Forelimb muscle (tissue), 1 donor: ENCODE measurements around the gene CD302. TPM values are rescaled to one million over a fixed set of nuclear protein-coding genes. Genes with fewer than 3 reads are reported as not detected.
"Not testable (repeated sequence)": the region's sequence is repeated elsewhere in the genome, so short reads cannot be mapped to it uniquely, and the experiment has no call there.

Experiments used
- DNase-seq: peaks from one replicate; pipeline ENCODE4 v3.0.0-alpha.2; 2013; ENCODE audit warnings: low read depth
- polyA plus RNA-seq: library from polyadenylated mRNA; unstranded; fragments of 120-200 nt; gene quantifications from one replicate; pipeline ENCODE4 v1.2.1, GENCODE V29; 2013; ENCODE audit not compliant: insufficient read length

Gene CD302
- polyA plus RNA-seq, 1 donor: 13.5 TPM

- no peak for DNase-seq
Measured at GRCh38 chr2:159793326-159793725, 4.7 kb downstream of the CD302 start.

GRCh38 chr2:159792599-159792998, 5.4 kb downstream of the CD302 start:
- DNase-seq: no peak

GRCh38 chr2:159792036-159792435, 6.0 kb downstream of the CD302 start:
- no peak for DNase-seq

GRCh38 chr2:159790323-159790722, 7.7 kb downstream of the CD302 start:
- DNase-seq: no peak

GRCh38 chr2:159788253-159788652, 9.8 kb downstream of the CD302 start:
- no peak for DNase-seq

- DNase-seq: not testable (repeated sequence)
Measured at GRCh38 chr2:159787647-159788046, 10.4 kb downstream of the CD302 start.

- no peak for DNase-seq
Measured at GRCh38 chr2:159786938-159787337, 11.1 kb downstream of the CD302 start.

- no peak for DNase-seq
Measured at GRCh38 chr2:159785195-159785594, 12.8 kb downstream of the CD302 start.

GRCh38 chr2:159784744-159785143, 13.3 kb downstream of the CD302 start:
- DNase-seq: not testable (repeated sequence)

GRCh38 chr2:159783556-159783955, 14.5 kb downstream of the CD302 start:
- no peak for DNase-seq

- no peak for DNase-seq
Measured at GRCh38 chr2:159776321-159776720, 21.7 kb downstream of the CD302 start.

GRCh38 chr2:159775021-159775420, 23.0 kb downstream of the CD302 start:
- DNase-seq: no peak

GRCh38 chr2:159774370-159774990, 23.5 kb downstream of the CD302 start:
- DNase-seq: no peak

GRCh38 chr2:159773886-159774285, 24.1 kb downstream of the CD302 start:
- DNase-seq: no peak

- DNase-seq: no peak
Measured at GRCh38 chr2:159773426-159773825, 24.6 kb downstream of the CD302 start.

- DNase-seq: no peak
Measured at GRCh38 chr2:159769147-159769546, 28.9 kb downstream of the CD302 start.

- no peak for DNase-seq
Measured at GRCh38 chr2:159762075-159762474, 35.9 kb downstream of the CD302 start.

- no peak for DNase-seq
Measured at GRCh38 chr2:159760326-159760725, 37.7 kb downstream of the CD302 start.

GRCh38 chr2:159759577-159759976, 38.4 kb downstream of the CD302 start:
- no peak for DNase-seq

GRCh38 chr2:159758686-159759085, 39.3 kb downstream of the CD302 start:
- DNase-seq: no peak

- no peak for DNase-seq
Measured at GRCh38 chr2:159758239-159758638, 39.8 kb downstream of the CD302 start.

- DNase-seq: no peak
Measured at GRCh38 chr2:159755788-159756187, 42.2 kb downstream of the CD302 start.

- no peak for DNase-seq
Measured at GRCh38 chr2:159755014-159755413, 43.0 kb downstream of the CD302 start.

GRCh38 chr2:159753797-159754196, 44.2 kb downstream of the CD302 start:
- DNase-seq: no peak
